SK-N-SH (cell line): Measurements from ENCODE around the gene PRAF2. TPM values are rescaled to one million over a fixed set of nuclear protein-coding genes. Genes with fewer than 3 reads are reported as not detected.

Experiments used
- CTCF ChIA-PET: fragments of 300-600, 350-600 bp; formaldehyde crosslinking; extraction: SDS; loops from one replicate; lab custom pipeline; 2021; lab: Yijun Ruan, JAX
- POLR2A ChIA-PET: fragments of 350-600 bp; sonication (Branson Sonifier 250); formaldehyde crosslinking; extraction: SDS; loops from one replicate; lab custom pipeline; 2020; ENCODE audit warnings: antibody characterized with exemption, inconsistent platforms; lab: Yijun Ruan, JAX
- DNase-seq: peaks from one replicate; pipeline ENCODE4 v3.0.0; 2012
- H2AFZ ChIP-seq: fragments of 200-600 bp; sonication (generic); 2 replicates; pipeline ENCODE4 v1.8.1; 2016; ENCODE audit warnings: antibody characterized with exemption, mild to moderate bottlenecking, low read depth
- H3F3A ChIP-seq: fragments of 200-600 bp; sonication (generic); replicated peaks from 2 replicates; pipeline ENCODE3; 2016; ENCODE audit warnings: antibody characterized with exemption, mild to moderate bottlenecking; ENCODE audit not compliant: insufficient read depth
- H3K27ac ChIP-seq, 2 experiments: fragments of 200-500 bp in 1 of 2; fragments of 200-600 bp in 1 of 2; sonication (Bioruptor generic) in 1 of 2; sonication (generic), shearing (Covaris generic) in 1 of 2; 2 replicates each; pipeline versions ENCODE4 v1.5.1 to v1.6.1; 2014 to 2016; ENCODE audit warnings: low read depth in 2 of 2, inconsistent platforms in 1 of 2, low read length in 1 of 2, mild to moderate bottlenecking in 1 of 2, mixed read lengths in 1 of 2
- H3K27me3 ChIP-seq: fragments of 200-600 bp; sonication (generic), shearing (Covaris generic); 2 replicates; pipeline ENCODE4 v1.6.1; 2016; ENCODE audit warnings: mixed run types; ENCODE audit not compliant: insufficient read depth
- H3K36me3 ChIP-seq, 2 experiments: fragments of 200-500 bp in 1 of 2; fragments of 200-600 bp in 1 of 2; sonication (Bioruptor generic) in 1 of 2; sonication (generic) in 1 of 2; replicated peaks in 1 of 2; 2 replicates each; pipeline versions ENCODE3 to v1.5.1; 2014 to 2016; ENCODE audit warnings: low read length in 1 of 2, mild to moderate bottlenecking in 1 of 2; ENCODE audit not compliant: insufficient read depth in 2 of 2, control insufficient read depth in 1 of 2
- H3K4me1 ChIP-seq, 2 experiments: fragments of 200-500 bp in 1 of 2; fragments of 200-600 bp in 1 of 2; sonication (Bioruptor generic) in 1 of 2; sonication (generic), shearing (Covaris generic) in 1 of 2; 2 replicates each; pipeline versions ENCODE4 v1.5.1 to v1.6.1; 2014 to 2016; ENCODE audit warnings: low read depth in 1 of 2, low read length in 1 of 2, mixed run types in 1 of 2; ENCODE audit not compliant: insufficient read depth in 2 of 2, control insufficient read depth in 1 of 2
- H3K4me2 ChIP-seq: fragments of 200-600 bp; sonication (generic), shearing (Covaris generic); 2 replicates; pipeline ENCODE4 v1.6.1; 2017; ENCODE audit warnings: mixed run types
- H3K4me3 ChIP-seq, 2 experiments: fragments of 200-500 bp in 1 of 2; fragments of 200-600 bp in 1 of 2; sonication (Bioruptor generic) in 1 of 2; sonication (generic), shearing (Covaris generic) in 1 of 2; 2 replicates each; pipeline versions ENCODE4 v1.5.1 to v1.8.1; 2014 to 2016; ENCODE audit warnings: low read depth in 2 of 2, inconsistent platforms in 1 of 2, low read length in 1 of 2, mild to moderate bottlenecking in 1 of 2, mixed read lengths in 1 of 2, moderate library complexity in 1 of 2
- H3K79me2 ChIP-seq: fragments of 200-600 bp; sonication (generic); 2 replicates; pipeline ENCODE4 v1.8.1; 2017; ENCODE audit warnings: mild to moderate bottlenecking; ENCODE audit not compliant: insufficient read depth
- H3K9ac ChIP-seq: fragments of 200-600 bp; sonication (generic); 2 replicates; pipeline ENCODE4 v1.6.1; 2017; ENCODE audit warnings: mixed run types
- H3K9me2 ChIP-seq: fragments of 200-600 bp; sonication (generic); 2 replicates; pipeline ENCODE4 v1.6.1; 2017; ENCODE audit warnings: mixed run types
- H3K9me3 ChIP-seq: fragments of 200-600 bp; sonication (generic); 2 replicates; pipeline ENCODE4 v1.6.1; 2017; ENCODE audit warnings: mixed run types, mild to moderate bottlenecking, moderate library complexity
- H4K20me1 ChIP-seq: fragments of 200-600 bp; sonication (generic); 2 replicates; pipeline ENCODE4 v1.6.1; 2017; ENCODE audit warnings: mild to moderate bottlenecking, mixed run types; ENCODE audit not compliant: insufficient read depth
- ELF1 ChIP-seq: IDR thresholded peaks from 2 replicates; pipeline ENCODE4 v1.4.0; 2012
- FOXM1 ChIP-seq: IDR thresholded peaks from 2 replicates; pipeline ENCODE4 v1.4.0; 2012; ENCODE audit warnings: low read depth, mild to moderate bottlenecking
- GABPA ChIP-seq: IDR thresholded peaks from 2 replicates; pipeline ENCODE4 v1.4.0; 2012; ENCODE audit warnings: low read depth, mild to moderate bottlenecking
- JUND ChIP-seq: IDR thresholded peaks from 2 replicates; pipeline ENCODE4 v1.4.0; 2012
- MXI1 ChIP-seq: IDR thresholded peaks from 2 replicates; pipeline ENCODE4 v1.6.1; 2012; ENCODE audit warnings: mild to moderate bottlenecking, low read depth, low read length, improper control_type of control experiment
- NFIC ChIP-seq: IDR thresholded peaks from 2 replicates; pipeline ENCODE4 v1.4.0; 2012; ENCODE audit warnings: borderline replicate concordance
- NRF1 ChIP-seq: IDR thresholded peaks from 2 replicates; pipeline ENCODE4 v1.6.1; 2012; ENCODE audit warnings: low read depth, mild to moderate bottlenecking, low read length
- POLR2AphosphoS5 ChIP-seq: IDR thresholded peaks from 2 replicates; pipeline ENCODE4 v1.6.1; 2012; ENCODE audit warnings: low read depth, low read length
- RAD21 ChIP-seq: IDR thresholded peaks from 2 replicates; pipeline ENCODE4 v1.6.1; 2012; ENCODE audit warnings: mild to moderate bottlenecking, low read length
- RCOR1 ChIP-seq: fragments of 150-350 bp; IDR thresholded peaks from 2 replicates; pipeline ENCODE4 v1.6.1; 2017; ENCODE audit warnings: antibody characterized with exemption, low read length
- RFX5 ChIP-seq: IDR thresholded peaks from 2 replicates; pipeline ENCODE4 v1.6.1; 2012; ENCODE audit warnings: mild to moderate bottlenecking, improper control_type of control experiment, low read length
- SMC3 ChIP-seq: IDR thresholded peaks from 2 replicates; pipeline ENCODE4 v1.6.1; 2012; ENCODE audit warnings: low read depth, low read length, improper control_type of control experiment
- TAF1 ChIP-seq: IDR thresholded peaks from 2 replicates; pipeline ENCODE4 v1.6.1; 2012; ENCODE audit warnings: low read depth, mild to moderate bottlenecking, low read length, moderate library complexity, borderline replicate concordance
- TEAD4 ChIP-seq: IDR thresholded peaks from 2 replicates; pipeline ENCODE4 v1.4.0; 2012; ENCODE audit warnings: mild to moderate bottlenecking, borderline replicate concordance; ENCODE audit not compliant: insufficient read depth
- WGBS: methylation state at CpG from one replicate; pipeline ENCODE4 v1.1.6; 2017; ENCODE audit warnings: low lambda C conversion rate; 5-methylcytosine and 5-hydroxymethylcytosine counted together
- polyA plus RNA-seq, 3 experiments: library from polyadenylated mRNA; depleted of rRNA; stranded (reverse); fragments of >200 nt; gene quantifications; 2 replicates each; pipeline ENCODE4 v1.2.3, GENCODE V29; 2012
- TF ChIP-seq, protein P1 (sequence below): fragments of 150-350 bp; IDR thresholded peaks from 2 replicates; pipeline ENCODE4 v1.6.1; 2016; ENCODE audit warnings: mild to moderate bottlenecking, low read depth, low read length
- TF ChIP-seq, protein P2 (sequence below): IDR thresholded peaks from 2 replicates; pipeline ENCODE4; 2012

Gene PRAF2
- polyA plus RNA-seq, 1 of the 3 experiments (the other 2 are of a cell fraction), result 91.9 TPM

DNA sequence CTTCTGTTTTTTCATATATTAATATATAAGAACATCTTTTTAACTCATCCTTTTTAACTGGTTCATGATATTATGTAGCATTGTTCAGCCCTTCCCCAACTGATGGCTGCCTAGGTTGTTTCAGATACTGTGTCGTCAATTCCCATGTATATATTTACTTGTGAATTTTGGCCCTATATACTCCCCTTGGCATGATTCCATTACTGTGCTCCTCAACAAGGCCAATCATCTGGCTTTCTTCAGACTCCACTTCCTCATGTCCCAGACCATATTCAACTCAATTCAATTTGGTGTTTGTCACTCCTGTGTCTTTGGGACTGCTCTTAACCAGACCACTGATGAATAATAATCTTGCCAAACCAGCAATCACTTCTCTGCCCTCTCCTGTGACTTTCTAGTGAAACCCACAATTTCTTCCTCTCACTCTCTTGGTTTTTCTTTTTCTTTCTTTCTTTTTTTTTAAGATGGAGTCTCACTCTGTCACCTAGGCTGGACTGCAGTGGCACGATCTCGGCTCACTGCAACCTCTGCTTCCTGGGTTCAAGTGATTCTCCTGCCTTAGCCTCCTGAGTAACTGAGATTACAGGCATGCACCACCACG is 8.6 kb upstream of the PRAF2 start:
- Histone ChIP-seq H3K27ac (no peak overlapping the region), H3K4me2 (no peak overlapping the region), H3K36me3 (no peaks in the 10 kb centered on the region), H2AFZ (no peak overlapping the region), H3F3A (no peaks in the 10 kb centered on the region), H3K27me3 (no peaks in the 10 kb centered on the region; the same call in 1 of the 2 replicates), H3K9me3 (no peaks in the 10 kb centered on the region), H3K9ac (no peak overlapping the region), H3K4me3 (no peak overlapping the region), H3K9me2 (no peaks in the 10 kb centered on the region)
- POLR2A ChIA-PET, result no interaction called here
- CTCF ChIA-PET, result no interaction called here
- DNase-seq, result no peak
- 50% methylated on average over 4 of the region's 4 CpGs for WGBS
- no peak for TF ChIP-seq JUND
- TF ChIP-seq POLR2AphosphoS5, result no peak
- no peak for TF ChIP-seq RAD21
- TF ChIP-seq, protein P1, sequence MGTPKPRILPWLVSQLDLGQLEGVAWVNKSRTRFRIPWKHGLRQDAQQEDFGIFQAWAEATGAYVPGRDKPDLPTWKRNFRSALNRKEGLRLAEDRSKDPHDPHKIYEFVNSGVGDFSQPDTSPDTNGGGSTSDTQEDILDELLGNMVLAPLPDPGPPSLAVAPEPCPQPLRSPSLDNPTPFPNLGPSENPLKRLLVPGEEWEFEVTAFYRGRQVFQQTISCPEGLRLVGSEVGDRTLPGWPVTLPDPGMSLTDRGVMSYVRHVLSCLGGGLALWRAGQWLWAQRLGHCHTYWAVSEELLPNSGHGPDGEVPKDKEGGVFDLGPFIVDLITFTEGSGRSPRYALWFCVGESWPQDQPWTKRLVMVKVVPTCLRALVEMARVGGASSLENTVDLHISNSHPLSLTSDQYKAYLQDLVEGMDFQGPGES, result no peak
- no peak for TF ChIP-seq RCOR1
- no peak for TF ChIP-seq TEAD4
- no peak for TF ChIP-seq MXI1
- no peak for TF ChIP-seq TAF1
- TF ChIP-seq GABPA, result no peak
- TF ChIP-seq, protein P2, sequence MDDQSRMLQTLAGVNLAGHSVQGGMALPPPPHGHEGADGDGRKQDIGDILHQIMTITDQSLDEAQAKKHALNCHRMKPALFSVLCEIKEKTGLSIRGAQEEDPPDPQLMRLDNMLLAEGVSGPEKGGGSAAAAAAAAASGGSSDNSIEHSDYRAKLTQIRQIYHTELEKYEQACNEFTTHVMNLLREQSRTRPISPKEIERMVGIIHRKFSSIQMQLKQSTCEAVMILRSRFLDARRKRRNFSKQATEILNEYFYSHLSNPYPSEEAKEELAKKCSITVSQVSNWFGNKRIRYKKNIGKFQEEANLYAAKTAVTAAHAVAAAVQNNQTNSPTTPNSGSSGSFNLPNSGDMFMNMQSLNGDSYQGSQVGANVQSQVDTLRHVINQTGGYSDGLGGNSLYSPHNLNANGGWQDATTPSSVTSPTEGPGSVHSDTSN, result no peak
- no peak for TF ChIP-seq FOXM1
- no peak for TF ChIP-seq NFIC
- TF ChIP-seq ELF1, result no peak
- no peak for TF ChIP-seq RFX5
- TF ChIP-seq NRF1, result no peak
- no peak for TF ChIP-seq SMC3
- TF ChIP-seq, all 33 proteins: peak for 0
- Histone ChIP-seq H3K79me2 (0 out of 2 replicates have a peak, but pooled peaks cover 4% of the 10 kb centered on the region), H3K4me1 (peaks cover 0 to 5% of the 10 kb centered on the region in 2 experiments; a peak in 1 of 4 replicates), H4K20me1 (no peaks in the 10 kb centered on the region)
